DMS153 treated with DMSO at 0.1 percent for 48 hours (cell line): ENCODE measurements around the gene F10.

ENCODE experiments used
- DNase-seq: peaks from one replicate; lab custom pipeline; 2025; ENCODE audit not compliant: unreplicated experiment; lab: John Stamatoyannopoulos, UW

The F10 gene

DNA sequence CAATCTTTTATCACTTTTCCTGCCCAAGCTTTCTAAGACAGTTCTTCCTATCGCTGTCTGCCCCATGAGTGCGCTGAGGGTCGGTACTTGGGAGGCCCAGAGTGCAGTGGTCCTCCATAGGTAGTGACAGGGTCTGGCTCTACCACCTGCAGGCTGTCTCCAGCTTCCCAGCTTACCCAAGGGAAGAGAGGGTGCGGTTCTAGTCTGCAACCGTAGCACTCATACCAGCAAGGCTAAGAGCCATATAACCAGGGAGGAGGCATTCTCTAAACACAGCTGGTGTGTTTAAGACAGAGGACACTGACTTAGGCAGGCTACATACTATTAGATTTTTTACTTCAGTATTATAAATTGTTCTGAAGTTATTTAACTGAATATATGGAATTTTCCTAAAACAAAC lies 44.1 kb downstream of the F10 start:
- DNase-seq = no peak

DNA sequence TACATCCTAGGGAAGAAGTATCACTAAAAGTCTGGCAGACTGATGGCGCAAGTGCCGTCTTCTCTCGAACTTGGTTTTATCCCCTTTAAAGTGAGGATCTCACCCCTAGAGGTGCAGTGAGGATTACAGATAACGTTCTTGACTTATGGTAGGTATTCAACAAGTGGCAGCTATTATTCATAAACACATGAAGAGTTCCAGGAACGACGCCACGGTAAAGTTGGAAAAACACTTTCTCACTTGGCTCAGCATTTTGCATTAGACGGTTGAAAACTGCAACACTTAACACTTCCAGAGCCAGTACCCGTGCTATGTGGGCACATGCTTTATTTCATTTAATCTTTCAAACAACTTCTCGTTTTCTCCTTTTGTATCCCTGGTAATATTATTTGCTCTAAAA lies 44.6 kb downstream of the F10 start:
- DNase-seq = no peak

DNA sequence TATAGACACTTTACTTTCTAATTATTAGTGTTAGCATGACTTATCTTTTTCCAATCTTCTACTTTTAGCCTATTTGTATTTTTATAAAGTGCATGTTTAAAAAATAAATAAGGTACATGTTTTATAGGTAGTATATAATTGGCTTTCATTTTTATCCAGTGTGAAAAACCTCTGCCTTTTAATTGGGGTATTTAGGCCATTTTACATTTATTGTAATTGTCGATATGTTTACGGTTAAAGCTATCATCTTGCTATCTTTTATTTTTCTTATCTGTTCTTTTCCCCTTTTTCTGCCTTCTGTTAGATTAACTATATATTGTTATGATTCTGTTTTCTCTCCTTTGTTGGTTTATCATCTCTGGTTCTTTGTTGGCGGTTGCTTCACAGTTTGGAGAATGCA lies 45.0 kb downstream of the F10 start:
- no peak for DNase-seq

DNA sequence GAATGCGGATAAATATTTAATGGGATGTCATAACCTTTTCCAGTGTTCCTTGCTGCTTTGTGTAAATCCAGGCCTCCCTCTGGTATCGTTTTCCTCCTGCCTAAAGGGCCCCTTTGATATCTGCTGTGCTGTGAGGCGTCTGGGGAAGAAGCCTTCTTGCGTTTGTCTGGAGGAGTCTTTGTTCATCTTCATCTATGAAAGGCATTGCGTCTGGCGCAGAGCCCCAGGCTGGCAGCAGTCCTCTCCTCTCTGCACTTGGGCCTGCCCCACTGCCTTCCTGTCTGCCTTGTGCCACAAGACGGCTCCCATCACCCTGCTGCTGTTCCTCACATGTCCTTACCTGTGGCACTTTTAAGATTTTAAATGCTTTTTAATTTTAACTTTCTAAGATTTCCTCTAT lies 45.6 kb downstream of the F10 start:
- no peak for DNase-seq

DNA sequence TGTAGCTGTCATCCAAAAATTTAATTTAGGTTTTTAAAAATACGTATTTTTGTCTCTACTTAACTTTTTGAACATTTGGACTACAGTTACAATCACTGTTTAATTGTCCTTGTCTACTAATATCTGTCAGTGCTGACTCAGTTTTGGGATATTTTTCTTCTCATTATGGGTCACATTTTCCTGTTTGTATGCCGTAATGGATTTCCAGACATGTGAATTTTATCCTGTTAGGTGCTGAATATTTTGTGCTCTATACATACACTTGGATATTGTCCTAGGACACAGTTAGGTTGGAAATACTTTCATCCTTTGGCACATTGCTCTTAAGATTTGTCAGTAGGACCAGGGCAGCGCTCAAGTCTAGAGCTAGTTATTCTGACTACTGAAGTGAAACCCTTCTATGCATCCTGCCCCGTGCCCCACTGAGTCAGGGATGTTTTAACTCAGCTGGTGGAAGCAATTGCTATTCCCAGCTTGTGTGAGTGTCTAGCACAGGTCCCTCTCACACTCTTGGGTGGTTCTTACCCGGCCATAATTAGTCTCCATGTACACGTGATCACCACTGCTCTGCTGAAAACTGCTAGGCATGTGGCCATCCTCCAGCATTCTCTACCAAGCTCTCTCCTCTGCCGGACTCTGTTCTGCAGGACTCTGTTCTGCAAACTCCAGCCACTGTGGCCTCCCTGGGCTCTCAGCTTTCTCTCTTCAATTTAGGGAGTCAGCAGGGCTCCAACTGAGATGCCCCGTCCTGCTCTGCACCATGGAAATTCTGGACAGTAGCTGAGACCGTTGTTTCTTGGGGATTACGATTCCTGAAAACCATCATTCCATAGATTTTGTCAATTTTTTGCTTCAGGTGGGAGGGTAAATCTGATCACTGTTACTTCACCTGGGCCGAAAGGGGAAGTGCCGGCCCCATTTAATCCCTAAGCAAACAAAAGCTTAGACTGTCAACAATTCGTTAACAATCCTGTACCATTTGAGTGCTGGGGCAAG lies 47.0 kb downstream of the F10 start:
- no peak for DNase-seq

DNA sequence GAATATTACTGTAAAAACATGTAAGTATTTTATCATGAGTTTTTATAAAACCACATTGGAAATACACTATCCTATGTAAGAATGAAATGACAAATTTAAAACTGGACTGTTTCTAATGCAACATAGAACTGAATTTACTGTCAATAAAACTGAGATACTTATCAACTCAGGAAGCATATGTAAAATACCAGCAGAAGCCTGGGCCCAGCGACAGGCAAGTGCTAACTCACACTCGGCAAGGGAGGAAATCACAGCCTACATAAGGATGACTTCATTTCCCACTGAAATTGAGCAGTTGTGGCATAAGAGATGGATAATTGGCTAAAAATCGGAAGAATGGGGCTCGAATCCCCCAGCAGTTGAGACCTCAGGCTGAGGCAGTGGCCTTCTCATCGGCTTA lies 47.9 kb downstream of the F10 start:
- DNase-seq = peak; percentile 15

DNA sequence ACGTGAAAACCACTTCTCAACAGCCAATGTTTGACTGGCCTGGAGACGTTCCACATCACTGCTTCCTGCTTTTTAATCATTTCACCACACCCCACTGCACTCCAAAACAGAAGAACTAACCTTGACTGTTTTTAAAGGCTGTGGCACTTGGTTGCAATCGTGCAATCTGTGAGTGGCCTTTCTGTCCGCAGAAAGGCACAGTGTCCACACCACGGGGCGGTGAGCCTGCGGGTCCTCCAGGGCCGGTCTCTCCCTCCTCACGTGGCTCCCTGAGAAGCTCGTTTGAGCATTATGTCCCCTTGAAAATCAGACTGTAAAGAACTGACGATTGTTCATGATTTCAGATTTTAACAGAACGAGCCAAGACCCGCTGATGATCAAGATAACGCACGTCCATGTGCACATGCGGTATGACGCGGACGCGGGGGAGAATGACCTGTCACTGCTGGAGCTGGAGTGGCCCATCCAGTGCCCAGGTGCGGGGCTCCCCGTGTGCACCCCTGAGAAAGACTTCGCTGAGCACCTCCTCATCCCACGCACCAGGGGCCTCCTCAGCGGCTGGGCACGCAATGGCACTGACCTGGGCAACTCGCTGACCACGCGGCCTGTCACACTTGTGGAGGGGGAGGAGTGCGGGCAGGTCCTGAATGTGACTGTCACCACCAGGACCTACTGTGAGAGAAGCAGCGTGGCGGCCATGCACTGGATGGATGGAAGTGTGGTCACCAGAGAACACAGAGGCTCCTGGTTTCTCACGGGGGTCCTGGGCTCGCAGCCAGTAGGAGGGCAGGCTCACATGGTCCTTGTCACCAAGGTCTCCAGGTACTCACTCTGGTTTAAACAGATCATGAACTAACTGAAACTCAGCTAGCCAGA lies 48.9 kb downstream of the F10 start:
- no peak for DNase-seq

DNA sequence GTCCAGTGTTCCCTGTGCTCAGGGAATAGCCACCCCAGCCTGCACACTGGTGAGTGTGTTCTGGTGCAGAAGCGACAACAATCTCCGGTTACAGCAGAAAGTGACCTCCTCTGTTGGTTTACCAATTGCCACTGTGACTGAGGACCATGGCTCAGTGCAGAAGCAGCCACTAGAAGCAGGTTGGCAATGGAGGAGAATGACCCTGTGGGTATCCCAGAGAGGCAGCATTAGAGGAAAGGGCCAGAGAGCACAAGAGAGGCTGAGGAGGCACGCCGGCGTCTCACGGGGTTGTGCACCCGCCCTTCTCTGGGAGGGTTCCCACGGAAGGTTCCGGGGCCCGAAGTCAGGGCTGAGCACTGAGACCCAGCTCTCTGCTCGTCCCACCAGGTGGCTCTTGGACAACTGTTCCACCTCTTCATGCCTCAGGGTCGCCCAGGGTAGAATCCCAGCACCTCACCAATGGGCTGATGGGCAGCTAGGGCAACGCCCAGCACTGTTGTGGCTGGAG lies 49.9 kb downstream of the F10 start:
- DNase-seq = no peak

DNA sequence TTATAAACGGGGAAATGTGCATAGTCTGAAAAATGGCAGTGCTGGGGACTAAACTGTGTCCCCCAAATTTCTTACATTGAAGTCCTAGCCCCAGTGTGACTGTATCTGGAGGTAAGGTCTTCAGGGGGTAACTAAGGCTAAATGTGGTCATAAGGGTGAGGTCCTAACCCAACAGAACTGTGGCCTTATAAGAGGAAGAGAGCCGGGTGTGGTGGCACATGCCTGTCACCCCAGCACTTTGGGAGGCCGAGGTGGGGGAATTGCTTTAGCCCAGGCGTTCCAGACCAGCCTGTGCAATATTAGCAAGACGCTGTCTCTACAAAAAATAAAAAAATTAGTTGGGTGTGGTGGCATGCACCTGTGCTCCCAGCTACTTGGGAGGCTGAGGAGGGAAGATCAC lies 53.7 kb downstream of the F10 start:
- DNase-seq = no peak

DNA sequence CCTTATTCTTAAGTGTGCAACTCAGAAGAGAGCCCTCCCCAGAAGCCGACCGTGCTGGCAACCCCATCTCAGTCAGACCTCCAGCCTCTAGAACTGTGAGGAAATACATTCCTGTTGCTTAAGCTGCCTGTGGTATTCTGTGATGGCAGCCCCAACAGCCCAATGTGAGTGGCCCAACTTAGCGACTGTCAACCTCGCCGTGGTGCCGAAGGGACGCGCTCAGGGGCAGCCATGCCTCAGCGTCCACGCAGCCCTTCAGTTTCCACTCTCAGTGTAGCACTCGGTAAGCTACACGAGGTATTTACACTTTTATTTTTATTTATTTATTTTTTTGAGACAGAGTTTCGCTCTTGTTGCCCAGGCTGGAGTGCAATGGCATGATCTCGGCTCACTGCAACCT lies 54.2 kb downstream of the F10 start:
- no peak for DNase-seq

DNA sequence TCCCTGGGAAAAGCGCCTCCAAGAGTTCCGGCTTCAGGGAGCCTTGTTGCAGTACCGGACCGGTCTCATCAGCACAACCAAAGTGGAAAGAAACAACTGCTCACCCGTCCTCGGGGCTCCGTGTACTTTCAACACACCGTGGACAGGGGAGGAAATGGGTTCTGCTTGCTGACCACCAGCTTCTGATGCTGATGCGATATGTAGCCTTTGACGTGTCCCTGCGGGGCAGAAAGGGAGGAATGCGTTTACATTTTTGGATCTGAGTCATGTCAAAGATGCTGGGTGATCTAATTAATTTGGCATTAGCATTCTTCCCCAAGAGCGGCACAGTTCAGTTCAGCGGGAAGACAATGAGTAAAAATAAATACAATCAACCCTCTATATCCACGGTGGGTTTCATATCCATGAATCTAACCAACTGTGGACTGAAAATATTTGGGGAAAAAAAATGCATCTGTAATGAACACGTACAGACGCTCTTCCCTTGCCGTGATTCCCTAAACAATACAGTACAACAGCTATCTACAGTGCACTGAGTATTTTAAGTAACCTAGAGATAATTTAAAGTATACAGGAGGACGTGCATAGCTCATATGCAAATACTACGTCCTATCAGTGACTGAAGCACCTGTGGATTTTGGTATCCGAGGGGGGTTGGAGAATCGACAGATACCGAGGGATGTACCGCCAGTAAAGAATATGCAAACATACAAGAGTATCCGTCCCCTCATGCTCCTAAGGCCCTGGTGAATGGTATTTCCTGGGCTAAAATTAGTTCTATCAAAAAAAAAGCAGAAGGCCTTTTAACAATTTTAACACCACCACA lies 55.7 kb downstream of the F10 start:
- no peak for DNase-seq

DNA sequence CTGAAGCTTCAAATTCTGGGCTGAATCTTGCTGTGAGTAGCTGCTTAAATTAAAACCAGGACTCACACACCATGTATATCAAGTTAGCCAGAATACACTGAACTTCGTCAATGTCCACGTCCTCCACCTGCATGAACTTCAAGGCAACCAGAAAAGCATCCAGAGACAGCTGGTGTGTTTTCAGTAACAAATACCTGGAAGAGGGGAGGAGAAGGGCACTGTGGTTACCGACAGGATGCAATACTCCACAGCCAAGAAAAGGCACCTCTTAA lies 56.2 kb downstream of the F10 start:
- DNase-seq = no peak

DNA sequence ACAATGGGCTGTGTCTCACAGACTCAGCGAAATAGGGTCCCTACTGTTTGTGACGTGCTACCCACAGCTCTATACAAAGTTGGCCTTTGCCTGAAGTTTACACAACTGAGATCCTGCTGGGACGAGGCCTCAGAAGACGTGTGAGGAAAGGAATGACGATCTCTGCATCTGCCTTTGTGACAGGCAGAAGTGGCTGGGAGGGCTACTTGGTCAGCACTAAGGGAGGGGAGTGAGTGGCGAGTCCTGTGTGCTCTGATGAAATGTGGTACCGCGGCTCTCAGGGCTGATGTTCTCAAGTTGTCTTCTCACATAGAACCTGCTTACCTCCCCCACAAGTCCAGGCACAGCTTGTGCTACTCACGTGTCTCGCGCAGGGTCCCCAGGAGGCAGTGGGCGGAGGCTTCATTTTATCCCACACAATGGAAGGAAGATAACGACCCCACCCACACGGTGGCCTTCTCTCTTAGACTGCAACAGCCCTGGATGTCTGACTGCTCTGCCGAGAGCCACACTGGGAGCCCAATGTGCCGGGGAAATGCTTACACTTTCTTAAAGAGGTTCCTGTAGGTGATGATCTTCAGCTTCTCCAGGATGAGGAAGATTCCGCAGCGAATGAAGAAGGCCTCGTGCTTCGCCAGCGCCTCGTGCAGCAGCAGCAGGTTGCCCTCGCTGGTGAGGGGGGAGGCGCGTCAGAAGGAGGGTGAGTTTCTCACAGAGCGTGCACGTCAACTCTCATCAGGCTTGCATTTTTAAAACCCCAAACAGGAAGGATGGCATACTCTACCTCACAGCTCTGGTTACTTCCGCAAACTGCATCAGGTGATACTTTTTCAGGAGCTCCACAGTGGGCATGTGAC lies 57.0 kb downstream of the F10 start:
- DNase-seq = no peak

DNA sequence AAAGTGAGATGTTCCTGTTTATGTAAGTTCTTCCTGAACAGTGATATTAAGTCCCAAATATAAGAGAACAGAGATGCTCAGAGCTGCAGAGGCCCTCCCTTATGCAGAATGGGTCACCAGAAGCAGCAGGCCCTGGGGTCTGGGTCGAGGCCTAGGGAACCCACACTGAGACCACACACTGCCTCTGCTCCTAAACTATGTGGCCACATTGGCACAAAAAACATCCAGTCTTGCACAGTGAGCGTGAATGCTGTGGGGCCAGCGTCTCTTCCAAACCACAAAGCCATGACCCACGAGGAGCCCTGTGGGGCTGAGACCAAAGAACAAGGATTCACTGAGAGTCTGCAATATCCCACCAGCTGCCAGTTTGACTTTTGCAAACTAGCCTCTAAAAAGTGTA lies 59.4 kb downstream of the F10 start:
- DNase-seq = no peak

DNA sequence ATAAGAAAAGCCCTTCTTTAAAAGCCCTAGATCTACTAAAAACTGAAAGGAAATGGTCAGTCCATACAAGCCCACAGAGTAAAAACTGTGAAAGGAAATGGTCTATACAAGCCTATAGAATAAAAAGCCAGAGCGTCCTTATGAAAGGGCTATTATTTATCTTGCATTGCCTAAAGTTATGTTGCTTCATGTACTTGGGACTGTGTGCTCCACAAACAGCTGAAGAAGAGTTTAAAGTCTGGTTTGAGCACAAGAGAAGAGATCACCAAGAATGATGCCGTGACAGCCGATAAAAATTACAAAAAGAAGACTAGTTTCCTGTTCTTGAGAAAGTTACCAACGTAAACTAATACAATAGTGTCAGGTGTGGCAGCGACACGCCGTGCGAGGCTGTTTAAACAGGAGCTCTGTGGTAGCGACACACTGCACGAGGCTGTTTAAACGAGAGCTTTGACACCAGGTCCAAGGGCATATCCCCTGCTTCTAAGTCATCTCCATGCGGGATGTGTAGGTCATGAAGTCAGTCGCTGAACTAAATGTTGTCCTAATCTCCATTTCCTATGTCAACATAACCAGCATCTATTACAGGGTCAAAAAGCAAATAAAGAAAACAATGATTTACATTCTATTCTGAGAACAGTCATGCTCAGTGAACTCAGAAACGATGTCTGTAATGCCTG lies 61.0 kb downstream of the F10 start:
- DNase-seq = no peak

DNA sequence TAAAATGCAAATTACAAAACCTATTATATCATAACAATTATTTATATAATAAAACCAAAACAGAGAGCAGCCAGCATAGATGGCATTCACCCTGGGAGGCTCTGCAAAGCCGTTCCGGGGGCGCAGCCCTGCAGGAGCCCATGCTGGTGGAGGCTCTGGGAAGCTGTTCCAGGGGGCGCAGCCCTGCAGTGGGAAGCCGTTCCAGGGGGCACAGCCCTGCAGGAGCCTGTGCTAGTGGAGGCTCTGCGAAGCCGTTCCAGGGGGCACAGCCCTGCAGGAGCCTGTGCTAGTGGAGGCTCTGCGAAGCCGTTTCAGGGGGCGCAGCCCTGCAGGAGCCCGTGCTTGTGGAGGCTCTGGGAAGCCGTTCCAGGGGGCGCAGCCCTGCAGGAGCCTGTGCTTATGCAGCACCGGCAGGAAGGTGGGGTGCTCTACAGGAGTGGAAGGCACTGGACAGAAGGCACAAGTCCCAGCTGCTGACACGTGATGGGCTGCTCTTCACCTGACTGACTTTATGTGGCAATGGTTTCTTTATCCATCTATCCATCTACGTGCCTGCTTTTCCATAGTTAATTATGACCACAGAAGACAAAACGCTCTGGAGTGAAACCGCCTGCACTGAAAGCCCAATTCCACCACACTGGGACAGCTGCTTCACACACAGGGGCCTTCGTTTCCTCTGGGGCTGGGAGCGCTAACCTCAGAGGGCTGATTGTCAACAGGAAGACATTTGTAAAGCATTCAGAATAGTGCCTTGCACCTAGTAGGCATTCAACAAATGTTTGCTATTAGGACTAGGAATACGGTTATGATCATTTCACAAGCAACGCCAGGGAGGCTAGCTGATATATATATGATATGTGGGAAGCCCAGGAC lies 62.2 kb downstream of the F10 start:
- no peak for DNase-seq

DNA sequence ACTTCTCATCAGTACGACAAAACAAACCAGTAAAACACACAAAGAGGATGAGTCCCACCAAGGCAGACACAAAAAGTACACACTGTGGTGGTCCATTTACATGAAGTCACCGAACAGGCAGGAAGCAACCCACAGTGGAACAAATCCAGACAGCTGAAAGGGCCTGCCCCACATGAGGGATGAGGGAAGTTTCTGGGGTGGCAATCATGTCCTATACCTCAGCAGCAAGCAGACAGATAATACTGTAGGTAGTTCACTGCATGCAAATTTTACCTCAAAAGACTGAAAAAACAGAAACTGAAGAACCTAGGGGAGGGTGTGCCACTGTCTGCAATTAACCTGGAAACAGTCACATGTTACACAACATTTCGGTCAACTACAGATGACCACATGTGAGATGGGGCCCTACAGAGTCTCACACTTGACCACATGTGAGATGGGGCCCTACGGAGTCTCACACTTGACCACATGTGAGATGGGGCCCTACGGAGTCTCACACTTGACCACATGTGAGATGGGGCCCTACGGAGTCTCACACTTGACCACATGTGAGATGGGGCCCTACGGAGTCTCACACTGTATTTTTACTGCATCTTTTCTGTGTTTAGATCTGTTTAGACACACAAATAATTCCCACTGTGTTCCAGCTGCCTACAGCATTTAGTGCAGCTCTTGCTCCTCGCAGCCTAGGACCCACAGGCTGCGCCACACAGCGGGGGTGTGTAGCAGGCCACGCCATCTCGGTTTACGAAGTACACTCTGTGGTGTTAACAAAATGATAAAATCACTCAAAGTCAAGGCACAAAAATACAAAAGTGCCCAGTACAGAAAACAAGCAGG lies 63.7 kb downstream of the F10 start:
- DNase-seq = no peak

DNA sequence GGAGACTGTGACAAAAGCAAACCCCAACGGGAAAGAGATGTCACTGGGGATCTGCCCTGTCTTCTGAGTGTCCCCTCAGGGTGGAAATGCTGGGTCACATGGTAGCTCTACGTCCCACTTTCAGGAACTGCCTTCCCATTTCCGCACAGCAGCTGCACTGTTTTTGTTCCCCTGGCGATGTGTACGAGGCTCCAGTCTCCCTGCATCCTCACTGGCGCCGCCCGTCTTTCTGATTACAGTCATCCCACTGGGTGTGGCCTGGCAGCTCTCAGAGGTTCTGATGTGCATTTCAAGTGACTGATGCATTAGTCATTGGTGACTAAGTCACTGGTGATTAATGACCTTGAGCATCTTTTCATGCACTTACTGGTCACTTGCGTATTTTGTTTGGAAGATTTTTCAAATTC lies 64.7 kb downstream of the F10 start:
- DNase-seq = peak; percentile 71
